HEK293 (cell line): ENCODE results near the gene BNIPL.

Experiments used
- CTCF ChIA-PET: fragments of 350-600 bp; formaldehyde crosslinking; extraction: SDS; loops from one replicate; lab custom pipeline; 2021; ENCODE audit warnings: antibody characterized with exemption; lab: Yijun Ruan, JAX
- POLR2A ChIA-PET: fragments of 300-600 bp; formaldehyde crosslinking; extraction: SDS; loops from one replicate; lab custom pipeline; 2020; ENCODE audit warnings: antibody characterized with exemption, inconsistent platforms; lab: Yijun Ruan, JAX
- H3K27ac ChIP-seq: fragments of 200-500 bp; sonication (Bioruptor generic); 2 replicates; pipeline ENCODE4 v1.5.1; 2014; ENCODE audit warnings: low read depth, low read length, control low read depth, inconsistent platforms; ENCODE audit errors: extremely low read depth
- H3K36me3 ChIP-seq, 2 experiments: fragments of 200-500 bp in 1 of 2; sonication (Bioruptor generic) in 1 of 2; 1 replicate in 1 of 2; 2 replicates in 1 of 2; pipeline ENCODE4 v1.5.1; 2014 to 2017; ENCODE audit warnings: inconsistent platforms in 2 of 2, low read length in 2 of 2; ENCODE audit not compliant: control insufficient read depth in 2 of 2, insufficient read depth in 1 of 2
- H3K4me1 ChIP-seq: fragments of 200-500 bp; sonication (Bioruptor generic); 2 replicates; pipeline ENCODE4 v1.5.1; 2014; ENCODE audit warnings: mild to moderate bottlenecking, low read length, inconsistent platforms; ENCODE audit not compliant: control insufficient read depth, insufficient read depth
- H3K4me3 ChIP-seq: 2 replicates; pipeline ENCODE4 v1.5.1; 2011; ENCODE audit warnings: low read depth, mild to moderate bottlenecking, control low read depth, low read length, moderate library complexity
- H3K9me3 ChIP-seq: fragments of 200-500 bp; sonication (Bioruptor generic); 2 replicates; pipeline ENCODE4 v1.5.1; 2014; ENCODE audit warnings: low read depth, low read length, inconsistent platforms; ENCODE audit not compliant: control insufficient read depth, insufficient read depth
- BCL11A ChIP-seq: fragments of 450-650 bp; formaldehyde crosslinking; IDR thresholded peaks from 2 replicates; pipeline ENCODE4 v1.5.1; 2016; ENCODE audit warnings: low read depth, missing biosample characterization, missing genetic modification characterization
- BCL6B ChIP-seq: fragments of 450-650 bp; formaldehyde crosslinking; IDR thresholded peaks from 2 replicates; pipeline ENCODE4 v1.5.1; 2017; ENCODE audit warnings: missing biosample characterization, missing genetic modification characterization
- EGR2 ChIP-seq: fragments of 450-650 bp; formaldehyde crosslinking; IDR thresholded peaks from 2 replicates; pipeline ENCODE4 v1.5.1; 2016; ENCODE audit warnings: low read depth, missing biosample characterization, missing genetic modification characterization
- GLI4 ChIP-seq: fragments of 450-650 bp; formaldehyde crosslinking; IDR thresholded peaks from 2 replicates; pipeline ENCODE4 v1.5.1; 2016; ENCODE audit warnings: missing biosample characterization, missing genetic modification characterization
- HIC1 ChIP-seq: fragments of 450-650 bp; formaldehyde crosslinking; IDR thresholded peaks from 2 replicates; pipeline ENCODE4 v1.5.1; 2016; ENCODE audit warnings: missing biosample characterization, missing genetic modification characterization
- HOXA7 ChIP-seq: sonication (generic); formaldehyde crosslinking; IDR thresholded peaks from 2 replicates; pipeline ENCODE4 v1.8.1; 2022; ENCODE audit warnings: missing genetic modification reagents, borderline replicate concordance
- KLF1 ChIP-seq: fragments of 450-650 bp; formaldehyde crosslinking; IDR thresholded peaks from 2 replicates; pipeline ENCODE4 v1.5.1; 2016; ENCODE audit warnings: missing biosample characterization, missing genetic modification characterization
- KLF17 ChIP-seq: fragments of 450-650 bp; formaldehyde crosslinking; IDR thresholded peaks from 2 replicates; pipeline ENCODE4 v1.5.1; 2016; ENCODE audit warnings: missing biosample characterization, missing genetic modification characterization
- OVOL3 ChIP-seq: fragments of 450-650 bp; formaldehyde crosslinking; IDR thresholded peaks from 2 replicates; pipeline ENCODE4 v1.5.1; 2016; ENCODE audit warnings: missing biosample characterization, missing genetic modification characterization
- REPIN1 ChIP-seq: fragments of 450-650 bp; formaldehyde crosslinking; IDR thresholded peaks from 2 replicates; pipeline ENCODE4 v1.5.1; 2017; ENCODE audit warnings: missing biosample characterization, missing genetic modification characterization, low read depth
- TRIM28 ChIP-seq: IDR thresholded peaks from 2 replicates; pipeline ENCODE4 v1.6.1; 2011; ENCODE audit warnings: low read length, control low read depth, borderline replicate concordance
- YY2 ChIP-seq: fragments of 450-650 bp; formaldehyde crosslinking; IDR thresholded peaks from 2 replicates; pipeline ENCODE4 v1.5.1; 2016; ENCODE audit warnings: missing biosample characterization, missing genetic modification characterization
- ZEB2 ChIP-seq: fragments of 450-650 bp; formaldehyde crosslinking; IDR thresholded peaks from 2 replicates; pipeline ENCODE4 v1.5.1; 2016; ENCODE audit warnings: missing biosample characterization, missing genetic modification characterization
- ZFHX2 ChIP-seq: fragments of 450-650 bp; formaldehyde crosslinking; conservative IDR thresholded peaks from 2 replicates; pipeline ENCODE4 v1.5.1; 2016; ENCODE audit warnings: missing biosample characterization, missing genetic modification characterization
- ZFP37 ChIP-seq: fragments of 450-650 bp; formaldehyde crosslinking; IDR thresholded peaks from 2 replicates; pipeline ENCODE4 v1.5.1; 2016; ENCODE audit warnings: missing biosample characterization, missing genetic modification characterization
- ZFP41 ChIP-seq: fragments of 450-650 bp; formaldehyde crosslinking; IDR thresholded peaks from 2 replicates; pipeline ENCODE4 v1.5.1; 2016; ENCODE audit warnings: missing biosample characterization, missing genetic modification characterization, borderline replicate concordance
- ZNF132 ChIP-seq: fragments of 450-650 bp; formaldehyde crosslinking; IDR thresholded peaks from 2 replicates; pipeline ENCODE4 v1.5.1; 2017; ENCODE audit warnings: missing biosample characterization, missing genetic modification characterization, borderline replicate concordance
- ZNF157 ChIP-seq: fragments of 450-650 bp; formaldehyde crosslinking; IDR thresholded peaks from 2 replicates; pipeline ENCODE4 v1.5.1; 2016; ENCODE audit warnings: missing biosample characterization, missing genetic modification characterization
- ZNF16 ChIP-seq: fragments of 450-650 bp; formaldehyde crosslinking; IDR thresholded peaks from 2 replicates; pipeline ENCODE4 v1.5.1; 2016; ENCODE audit warnings: low read depth, missing biosample characterization, missing genetic modification characterization
- ZNF239 ChIP-seq: fragments of 450-650 bp; formaldehyde crosslinking; IDR thresholded peaks from 2 replicates; pipeline ENCODE4 v1.5.1; 2016; ENCODE audit warnings: missing biosample characterization, missing genetic modification characterization
- ZNF341 ChIP-seq: fragments of 450-650 bp; formaldehyde crosslinking; IDR thresholded peaks from 2 replicates; pipeline ENCODE4; 2016; ENCODE audit warnings: low read depth, missing biosample characterization, missing genetic modification characterization
- ZNF362 ChIP-seq: fragments of 450-650 bp; formaldehyde crosslinking; IDR thresholded peaks from 2 replicates; pipeline ENCODE4 v1.5.1; 2016; ENCODE audit warnings: missing biosample characterization, missing genetic modification characterization
- ZNF423 ChIP-seq: fragments of 450-650 bp; formaldehyde crosslinking; IDR thresholded peaks from 2 replicates; pipeline ENCODE4 v1.5.1; 2016; ENCODE audit warnings: missing biosample characterization, missing genetic modification characterization
- ZNF501 ChIP-seq: fragments of 450-650 bp; formaldehyde crosslinking; IDR thresholded peaks from 2 replicates; pipeline ENCODE4 v1.5.1; 2016; ENCODE audit warnings: missing biosample characterization, missing genetic modification characterization
- ZNF596 ChIP-seq: fragments of 450-650 bp; IDR thresholded peaks from 2 replicates; pipeline ENCODE4 v1.5.0; 2018; ENCODE audit warnings: missing biosample characterization, mild to moderate bottlenecking, missing genetic modification characterization, moderate library complexity
- ZNF707 ChIP-seq: fragments of 450-650 bp; formaldehyde crosslinking; IDR thresholded peaks from 2 replicates; pipeline ENCODE4 v1.5.1; 2016; ENCODE audit warnings: missing biosample characterization, missing genetic modification characterization

BNIPL gene

GRCh38 chr1:151006327-151007052, 29.9 kb upstream of the BNIPL start, which contains the start of gene MINDY1 (continued):
- TF ChIP-seq HIC1 (tag by site-specific recombination) (peak; percentile 62; the same call in 1 of the 2 replicates), ZNF423 (tag by site-specific recombination) (no peak), ZNF157 (no peak), ZNF341 (peak; percentile 49; the same call in 1 of the 2 replicates), ZNF707 (tag by site-specific recombination) (no peak), REPIN1 (no peak), GLI4 (tag by site-specific recombination) (no peak), ZFP41 (tag by site-specific recombination) (no peak), ZNF596 (tag by site-specific recombination) (peak; percentile 61; the same call in 1 of the 2 replicates), ZNF501 (tag by site-specific recombination) (0 out of 2 replicates have a peak, but pooled peaks have one; percentile 40)

- POLR2A ChIA-PET = interaction anchor here (0.7 kb wide), 1 partner anchor 205 kb away, joined by 3 read pairs; no protein-coding TSS in a partner anchor
- H3K4me1 ChIP-seq = 0 out of 2 replicates have a peak, but pooled peaks cover 3% of the 10 kb centered on the region
- H3K36me3 ChIP-seq = peaks cover 0 to 3% of the 10 kb centered on the region in 2 experiments; a peak in 1 of 3 replicates
- H3K4me3 ChIP-seq = peak overlapping the region; percentile 26
- no peak for TF ChIP-seq ZNF16 (tag by site-specific recombination)
- TF ChIP-seq ZNF362 (tag by site-specific recombination) = no peak
- TF ChIP-seq ZEB2 (tag by site-specific recombination) = 0 out of 2 replicates have a peak, but pooled peaks have one; percentile 13
- CTCF ChIA-PET = interaction anchor here (0.6 to 3.9 kb wide), 5 partner anchors 12 to 202 kb away, joined by 3 to 73 read pairs (median 5); partner anchors contain the start of gene BNIPL
- peak overlapping the region; percentile 41 for H3K27ac ChIP-seq
- H3K9me3 ChIP-seq = no peaks in the 10 kb centered on the region
Observed at GRCh38 chr1:151007853-151008243, 28.5 kb upstream of the BNIPL start.

- Histone ChIP-seq H3K9me3 (no peaks in the 10 kb centered on the region), H3K4me3 (peak within 1 kb of the TSS; percentile 86), H3K36me3 (peaks cover 0 to 3% of the 10 kb centered on the region in 2 experiments; a peak in 1 of 3 replicates), H3K4me1 (0 out of 2 replicates have a peak, but pooled peaks cover 3% of the 10 kb centered on the region), H3K27ac (peak within 1 kb of the TSS; percentile 61)
- ChIA-PET CTCF (interaction anchor here (0.7 to 1.4 kb wide), 2 partner anchors 28 to 51 kb away, joined by 4 to 5 read pairs; partner anchors contain the start of genes BNIPL and CDC42SE1), POLR2A (interaction anchor here (0.7 kb wide), 1 partner anchor 204 kb away, joined by 3 read pairs; no protein-coding TSS in a partner anchor)
- no peak for TF ChIP-seq ZFP37 (tag by site-specific recombination)
- peak; percentile 43; the same call in 1 of the 2 replicates for TF ChIP-seq ZNF239 (tag by site-specific recombination)
- peak; percentile 63; the same call in 1 of the 2 replicates for TF ChIP-seq YY2 (tag by site-specific recombination)
- TF ChIP-seq BCL6B (tag by site-specific recombination) = no peak
- no peak for TF ChIP-seq KLF1 (tag by site-specific recombination)
- peak; percentile 81 for TF ChIP-seq BCL11A (tag by site-specific recombination)
- TF ChIP-seq EGR2 (tag by site-specific recombination) = peak; percentile 49; the same call in 1 of the 2 replicates
- TF ChIP-seq ZNF132 (tag by site-specific recombination) = no peak
- peak; percentile 21; the same call in 1 of the 2 replicates for TF ChIP-seq TRIM28
- TF ChIP-seq OVOL3 (tag by site-specific recombination) = no peak
- TF ChIP-seq HOXA7 (CRISPR knock-in tag) = no peak
- TF ChIP-seq ZFHX2 = peak; percentile 49
- TF ChIP-seq KLF17 (tag by site-specific recombination) = peak; percentile 63
Observed at GRCh38 chr1:151008244-151009205, 27.9 kb upstream of the BNIPL start, which contains the start of gene PRUNE1. TSS of gene PRUNE1 (plus strand) at chr1:151008449. CDS start at chr1:151008633, 184 bp downstream.
